Measurements from ENCODE around the gene ENAH. TPM values are rescaled to one million over a fixed set of nuclear protein-coding genes. Genes with fewer than 3 reads are reported as not detected.

ENAH gene
- total RNA-seq, 1 experiment from 2014 or later: 420 TPM

DNA sequence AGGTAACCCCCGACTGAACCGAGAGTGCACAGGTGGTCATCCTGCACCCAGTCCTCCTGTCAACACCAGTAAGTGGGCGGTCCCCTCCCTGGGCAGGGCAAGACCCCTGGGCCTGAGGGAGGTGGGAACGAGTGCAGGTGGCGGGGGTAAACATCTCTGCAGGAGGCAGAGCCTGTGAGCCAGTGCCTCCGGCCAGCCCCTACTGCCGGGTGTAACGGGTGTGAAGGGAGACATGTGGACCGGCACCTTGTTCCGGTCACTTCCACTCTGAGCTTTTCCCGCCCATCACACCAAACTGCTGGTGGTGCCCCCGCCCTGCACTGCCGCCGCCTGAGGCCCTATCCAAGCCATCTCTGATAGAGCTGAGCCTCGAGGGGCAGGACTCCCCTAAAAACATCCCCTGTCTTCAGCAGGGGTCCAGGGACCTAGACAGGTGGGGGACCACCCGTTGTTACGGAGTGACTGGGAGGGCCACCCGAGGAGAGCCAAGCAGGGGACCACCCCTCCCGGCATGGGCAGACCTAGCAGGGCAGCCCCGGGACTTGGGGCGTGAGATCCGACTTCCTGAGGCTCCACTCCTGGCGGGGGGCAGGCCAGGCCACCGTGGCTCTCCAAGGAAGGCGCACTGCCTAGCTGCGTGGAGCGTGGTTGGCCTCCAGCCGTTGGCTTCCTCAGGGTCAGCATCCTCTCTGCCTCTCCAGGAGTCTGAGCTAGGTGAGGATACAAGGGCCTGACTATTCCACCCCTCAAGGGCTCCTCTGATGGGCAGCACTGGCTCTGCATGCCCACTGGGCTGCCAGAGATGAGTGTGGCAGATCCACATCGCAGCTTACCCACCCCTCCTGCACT lies 181.2 kb downstream of the ENAH start:
- TF ChIP-seq, protein P1, sequence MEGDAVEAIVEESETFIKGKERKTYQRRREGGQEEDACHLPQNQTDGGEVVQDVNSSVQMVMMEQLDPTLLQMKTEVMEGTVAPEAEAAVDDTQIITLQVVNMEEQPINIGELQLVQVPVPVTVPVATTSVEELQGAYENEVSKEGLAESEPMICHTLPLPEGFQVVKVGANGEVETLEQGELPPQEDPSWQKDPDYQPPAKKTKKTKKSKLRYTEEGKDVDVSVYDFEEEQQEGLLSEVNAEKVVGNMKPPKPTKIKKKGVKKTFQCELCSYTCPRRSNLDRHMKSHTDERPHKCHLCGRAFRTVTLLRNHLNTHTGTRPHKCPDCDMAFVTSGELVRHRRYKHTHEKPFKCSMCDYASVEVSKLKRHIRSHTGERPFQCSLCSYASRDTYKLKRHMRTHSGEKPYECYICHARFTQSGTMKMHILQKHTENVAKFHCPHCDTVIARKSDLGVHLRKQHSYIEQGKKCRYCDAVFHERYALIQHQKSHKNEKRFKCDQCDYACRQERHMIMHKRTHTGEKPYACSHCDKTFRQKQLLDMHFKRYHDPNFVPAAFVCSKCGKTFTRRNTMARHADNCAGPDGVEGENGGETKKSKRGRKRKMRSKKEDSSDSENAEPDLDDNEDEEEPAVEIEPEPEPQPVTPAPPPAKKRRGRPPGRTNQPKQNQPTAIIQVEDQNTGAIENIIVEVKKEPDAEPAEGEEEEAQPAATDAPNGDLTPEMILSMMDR (IDR thresholded peaks at IDR 0.05; ENCODE audit: unreplicated experiment): no peak
- intact Hi-C loops (cut with micrococcal nuclease): no loop called here
- DNase-seq (ENCODE audit: unreplicated experiment): no peak
- H3K4me1 Mint-ChIP-seq (ENCODE audit: insufficient read depth, unreplicated experiment): no peaks in the 10 kb centered on the region
- POLR2A ChIA-PET: interaction anchor here (0.6 to 3.1 kb wide), 4 partner anchors 11 to 520 kb away, joined by 3 to 11 read pairs (median 4); partner anchors contain the start of gene SRP9
- no peak overlapping the region for H3K27ac Mint-ChIP-seq (ENCODE audit: low read depth, unreplicated experiment)
- no peak overlapping the region for H3K4me3 Mint-ChIP-seq (ENCODE audit: unreplicated experiment)
- BruUV-seq (replicated peaks): no TSS peak
- no peaks in the 10 kb centered on the region for H3K36me3 Mint-ChIP-seq (ENCODE audit: insufficient read depth, unreplicated experiment)
- no peaks in the 10 kb centered on the region for H3K9me3 Mint-ChIP-seq (ENCODE audit: unreplicated experiment)
- CTCF ChIA-PET: interaction anchor here (0.6 to 27.3 kb wide), 11 partner anchors 10 to 507 kb away, joined by 3 to 712 read pairs (median 6); partner anchors contain the start of gene SRP9
- no peaks in the 10 kb centered on the region for H3K27me3 Mint-ChIP-seq (ENCODE audit: insufficient read depth, unreplicated experiment)

DNA sequence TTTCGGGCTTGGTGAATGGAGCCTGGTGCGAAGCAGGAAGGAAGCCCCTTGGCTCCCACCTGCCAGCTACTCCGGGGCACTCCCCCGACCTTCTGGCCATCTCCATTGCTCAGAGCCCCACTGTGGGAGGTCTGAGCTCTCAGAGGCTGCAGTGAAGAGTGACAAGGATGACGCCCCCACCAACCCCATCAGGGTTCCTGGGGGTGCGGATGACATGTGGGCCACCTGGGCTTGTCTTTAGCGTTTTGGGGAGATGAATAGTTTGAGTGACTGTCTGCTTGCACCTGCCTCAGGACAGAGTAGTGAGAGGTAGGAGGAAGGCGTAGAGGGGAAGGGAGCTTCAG lies 181.8 kb downstream of the ENAH start:
- POLR2A ChIA-PET: interaction anchor here (0.6 to 3.1 kb wide), 4 partner anchors 10 to 520 kb away, joined by 3 to 11 read pairs (median 4); partner anchors contain the start of gene SRP9
- CTCF ChIA-PET: interaction anchor here (1.0 to 27.3 kb wide), 6 partner anchors 10 to 507 kb away, joined by 3 to 712 read pairs (median 69); partner anchors contain the start of gene SRP9
- Mint-ChIP-seq H3K27ac (ENCODE audit: low read depth, unreplicated experiment) (no peak overlapping the region), H3K9me3 (ENCODE audit: unreplicated experiment) (no peaks in the 10 kb centered on the region), H3K4me3 (ENCODE audit: unreplicated experiment) (no peak overlapping the region), H3K27me3 (ENCODE audit: insufficient read depth, unreplicated experiment) (no peaks in the 10 kb centered on the region), H3K36me3 (ENCODE audit: insufficient read depth, unreplicated experiment) (no peaks in the 10 kb centered on the region), H3K4me1 (ENCODE audit: insufficient read depth, unreplicated experiment) (no peaks in the 10 kb centered on the region)
- BruUV-seq (replicated peaks): no TSS peak
- TF ChIP-seq, protein P1 (IDR thresholded peaks at IDR 0.05; ENCODE audit: unreplicated experiment): no peak
- DNase-seq (ENCODE audit: unreplicated experiment): no peak
- intact Hi-C loops (cut with micrococcal nuclease): no loop called here

DNA sequence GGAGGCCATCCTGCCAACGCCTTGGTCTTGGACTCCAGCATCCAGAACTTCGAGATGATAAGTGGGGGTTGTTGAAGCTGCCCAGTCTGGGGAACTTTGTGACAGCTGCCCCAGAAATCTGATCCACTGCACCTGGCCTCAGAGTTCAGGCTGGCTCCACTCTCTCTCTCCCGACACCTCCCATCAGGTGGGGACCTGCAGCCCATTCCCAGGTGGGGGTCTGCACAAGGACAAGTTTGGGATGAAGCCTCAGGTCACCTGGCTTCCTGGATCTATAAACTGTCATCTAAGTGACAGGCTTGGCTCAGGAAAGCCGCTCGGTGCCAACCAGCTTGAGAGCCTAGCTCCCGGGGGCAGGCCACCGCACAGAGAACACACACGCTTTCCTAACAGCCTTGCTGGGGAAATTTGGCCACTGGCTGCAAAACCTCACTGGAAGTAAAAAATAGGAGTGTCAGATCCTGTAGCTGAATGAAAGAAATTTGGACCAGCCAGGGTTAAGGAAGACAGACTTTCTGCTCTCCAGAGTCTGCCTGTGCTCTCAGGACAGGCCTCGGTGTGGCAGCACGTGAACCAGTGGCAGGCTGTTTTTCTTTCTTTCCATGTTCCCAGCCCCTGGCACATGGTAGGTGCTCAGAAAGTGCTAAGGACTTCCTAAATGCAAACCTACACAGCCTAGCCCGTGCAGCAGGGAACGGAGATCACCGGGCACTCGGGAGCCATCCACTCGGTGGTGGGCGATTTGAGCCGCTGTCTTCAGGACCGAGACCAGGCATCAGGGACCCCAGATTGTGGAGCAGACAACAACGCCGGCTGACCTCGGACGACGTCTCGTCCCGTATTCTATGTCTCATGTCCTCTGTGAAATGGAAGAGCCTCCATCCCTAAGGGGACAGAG lies 182.5 kb downstream of the ENAH start:
- Mint-ChIP-seq H3K4me1 (ENCODE audit: insufficient read depth, unreplicated experiment) (peaks cover 3% of the 10 kb centered on the region), H3K9me3 (ENCODE audit: unreplicated experiment) (no peaks in the 10 kb centered on the region), H3K27me3 (ENCODE audit: insufficient read depth, unreplicated experiment) (no peaks in the 10 kb centered on the region), H3K27ac (ENCODE audit: low read depth, unreplicated experiment) (no peak overlapping the region), H3K36me3 (ENCODE audit: insufficient read depth, unreplicated experiment) (no peaks in the 10 kb centered on the region), H3K4me3 (ENCODE audit: unreplicated experiment) (no peak overlapping the region)
- ChIA-PET CTCF (interaction anchor here (0.5 to 27.3 kb wide), 7 partner anchors 9 to 862 kb away, joined by 3 to 712 read pairs (median 6); partner anchors contain the start of gene SRP9), POLR2A (interaction anchor here (0.6 to 3.1 kb wide), 3 partner anchors 10 to 439 kb away, joined by 4 to 11 read pairs (median 4); partner anchors contain the start of gene SRP9)
- DNase-seq (ENCODE audit: unreplicated experiment): no peak
- TF ChIP-seq, protein P1 (IDR thresholded peaks at IDR 0.05; ENCODE audit: unreplicated experiment): no peak
- BruUV-seq (replicated peaks): no TSS peak
- intact Hi-C loops (cut with micrococcal nuclease): no loop called here

Data from MCF 10A (cell line).